ENCODE measurements around the gene EXOC4.

EXOC4 gene

GRCh38 chr7:133980804-133981203 lies 727.9 kb downstream of the EXOC4 start:
- Histone ChIP-seq H3K79me2 (ENCODE audit: insufficient read depth, low read length) (no peaks in the 10 kb centered on the region), H3K9me2 (replicated peaks; ENCODE audit: low read depth, low read length) (no peaks in the 10 kb centered on the region), H3K9ac (ENCODE audit: low read depth, low read length, poor library complexity, severe bottlenecking) (no peak overlapping the region), H3K27me3 (ENCODE audit: insufficient read depth, low read length, poor library complexity, severe bottlenecking) (no peaks in the 10 kb centered on the region), H3K4me2 (ENCODE audit: low read depth, low read length, poor library complexity, severe bottlenecking) (peak overlapping the region; percentile 36), H3K4me1 (ENCODE audit: insufficient read depth, low read length, poor library complexity, severe bottlenecking) (peaks cover 33% of the 10 kb centered on the region), H3K9me3 (ENCODE audit: insufficient read depth, low read depth, low read length) (no peaks in the 10 kb centered on the region), H3K36me3 (ENCODE audit: insufficient read depth, low read length) (no peaks in the 10 kb centered on the region), H2AFZ (ENCODE audit: low read length) (no peak overlapping the region), H3K4me3 (ENCODE audit: low read length, poor library complexity, severe bottlenecking) (no peak overlapping the region), H4K20me1 (ENCODE audit: insufficient read depth, low read length, poor library complexity, severe bottlenecking) (no peaks in the 10 kb centered on the region), H3F3A (ENCODE audit: low read depth) (peaks cover 5% of the 10 kb centered on the region; the same call in 1 of the 2 replicates)
- TF ChIP-seq CTCF (conservative IDR thresholded peaks at IDR 0.05; ENCODE audit: low read length): no peak
- no peak for TF ChIP-seq EZH2phosphoT487 (IDR thresholded peaks at IDR 0.05; ENCODE audit: borderline replicate concordance)

- H2AFZ ChIP-seq (ENCODE audit: low read length): no peak overlapping the region
- no peaks in the 10 kb centered on the region for H3K79me2 ChIP-seq (ENCODE audit: insufficient read depth, low read length)
- no peaks in the 10 kb centered on the region for H3K9me3 ChIP-seq (ENCODE audit: insufficient read depth, low read depth, low read length)
- H3K4me3 ChIP-seq (ENCODE audit: low read length, poor library complexity, severe bottlenecking): no peak overlapping the region
- no peaks in the 10 kb centered on the region for H3K9me2 ChIP-seq (replicated peaks; ENCODE audit: low read depth, low read length)
- no peaks in the 10 kb centered on the region for H4K20me1 ChIP-seq (ENCODE audit: insufficient read depth, low read length, poor library complexity, severe bottlenecking)
- H3K36me3 ChIP-seq (ENCODE audit: insufficient read depth, low read length): no peaks in the 10 kb centered on the region
- peaks cover 18% of the 10 kb centered on the region for H3K4me1 ChIP-seq (ENCODE audit: insufficient read depth, low read length, poor library complexity, severe bottlenecking)
- H3K9ac ChIP-seq (ENCODE audit: low read depth, low read length, poor library complexity, severe bottlenecking): peak overlapping the region; percentile 15
- TF ChIP-seq EZH2phosphoT487 (IDR thresholded peaks at IDR 0.05; ENCODE audit: borderline replicate concordance) (no peak), CTCF (conservative IDR thresholded peaks at IDR 0.05; ENCODE audit: low read length) (no peak)
- H3K4me2 ChIP-seq (ENCODE audit: low read depth, low read length, poor library complexity, severe bottlenecking): no peak overlapping the region
- H3F3A ChIP-seq (ENCODE audit: low read depth): peaks cover 5% of the 10 kb centered on the region; the same call in 1 of the 2 replicates
- H3K27me3 ChIP-seq (ENCODE audit: insufficient read depth, low read length, poor library complexity, severe bottlenecking): no peaks in the 10 kb centered on the region
These were observed 731.0 kb downstream of the EXOC4 start for GRCh38 chr7:133983685-133984419.

- Histone ChIP-seq H2AFZ (ENCODE audit: low read length) (no peak overlapping the region), H4K20me1 (ENCODE audit: insufficient read depth, low read length, poor library complexity, severe bottlenecking) (no peaks in the 10 kb centered on the region), H3K4me3 (ENCODE audit: low read length, poor library complexity, severe bottlenecking) (no peak overlapping the region), H3K36me3 (ENCODE audit: insufficient read depth, low read length) (no peaks in the 10 kb centered on the region), H3K9ac (ENCODE audit: low read depth, low read length, poor library complexity, severe bottlenecking) (no peak overlapping the region), H3K9me3 (ENCODE audit: insufficient read depth, low read depth, low read length) (no peaks in the 10 kb centered on the region), H3K79me2 (ENCODE audit: insufficient read depth, low read length) (no peaks in the 10 kb centered on the region), H3K4me2 (ENCODE audit: low read depth, low read length, poor library complexity, severe bottlenecking) (no peak overlapping the region), H3K27me3 (ENCODE audit: insufficient read depth, low read length, poor library complexity, severe bottlenecking) (no peaks in the 10 kb centered on the region), H3K9me2 (replicated peaks; ENCODE audit: low read depth, low read length) (no peaks in the 10 kb centered on the region), H3F3A (ENCODE audit: low read depth) (peaks cover 5% of the 10 kb centered on the region; the same call in 1 of the 2 replicates), H3K4me1 (ENCODE audit: insufficient read depth, low read length, poor library complexity, severe bottlenecking) (peaks cover 13% of the 10 kb centered on the region)
- no peak for TF ChIP-seq CTCF (conservative IDR thresholded peaks at IDR 0.05; ENCODE audit: low read length)
- TF ChIP-seq EZH2phosphoT487 (IDR thresholded peaks at IDR 0.05; ENCODE audit: borderline replicate concordance): no peak
These were observed 732.4 kb downstream of the EXOC4 start for GRCh38 chr7:133985300-133985699.
